GM19468 (cell line): ENCODE data around the gene MATN1.
"Not testable (repeated sequence)": the region's sequence is repeated elsewhere in the genome, so short reads cannot be mapped to it uniquely, and the experiment has no call there.

Source experiments
- ATAC-seq: cut with Tn5 transposase; IDR thresholded peaks from one replicate; pipeline ENCODE4 v1.9.1; 2021; ENCODE audit warnings: mild to moderate bottlenecking, moderate library complexity, moderate number of reproducible peaks; ENCODE audit not compliant: unreplicated experiment; ENCODE audit errors: extremely low read depth

Gene MATN1

DNA sequence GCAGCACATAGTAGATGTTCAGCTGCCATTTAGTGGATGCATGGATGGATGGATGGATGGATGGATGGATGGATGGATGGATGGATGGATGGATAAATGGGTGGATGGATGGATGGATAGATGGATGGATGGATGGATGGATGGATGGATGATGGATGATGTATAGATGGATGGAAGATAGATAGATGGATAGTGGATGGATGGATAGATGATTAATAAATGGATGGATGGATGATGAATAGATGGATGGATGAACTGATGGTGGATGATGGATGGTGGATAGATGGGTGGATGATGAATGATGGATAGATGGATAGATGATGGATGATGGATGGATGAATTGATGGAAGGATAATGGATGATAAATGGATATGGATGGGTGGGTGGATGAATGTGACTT lies 20.6 kb downstream of the MATN1 start:
- no peak for ATAC-seq

- ATAC-seq: no peak
Measured at GRCh38 chr1:30701258-30701633, 22.1 kb downstream of the MATN1 start.

DNA sequence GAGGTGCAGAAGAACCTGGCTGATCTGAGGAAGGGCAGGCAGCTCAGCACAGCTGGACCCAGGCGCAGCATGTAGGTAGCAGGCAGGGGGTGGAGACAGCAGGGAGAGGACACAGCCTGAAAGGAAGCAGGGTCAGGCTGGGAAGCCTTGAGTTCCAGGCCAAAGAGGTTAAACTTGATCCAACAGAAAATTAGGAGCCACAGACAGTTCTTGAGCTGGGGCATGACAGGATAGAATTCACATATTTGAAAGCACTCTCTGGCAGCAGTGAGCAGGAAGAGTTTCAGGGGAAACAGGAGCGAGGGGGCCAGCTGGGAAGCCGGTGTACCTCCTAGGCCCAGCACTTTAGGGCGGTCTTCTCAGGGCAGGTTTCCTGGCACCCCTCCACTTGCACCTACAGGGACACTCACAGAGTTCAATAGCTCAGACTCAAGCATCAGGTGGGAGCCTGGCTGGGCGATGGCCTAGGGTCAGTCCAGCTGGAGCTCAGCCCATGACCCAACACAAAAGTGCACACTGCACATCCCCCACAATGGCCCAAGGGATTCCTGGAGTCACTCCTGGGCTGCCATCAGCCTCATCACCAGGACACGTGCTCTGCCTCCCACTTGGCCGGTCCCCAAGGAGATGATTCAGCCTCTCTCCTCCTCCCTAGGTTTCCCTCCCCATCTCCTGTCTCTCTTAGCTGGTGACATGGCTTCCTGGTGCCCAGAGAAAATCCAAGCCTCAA lies 22.7 kb downstream of the MATN1 start:
- no peak for ATAC-seq

DNA sequence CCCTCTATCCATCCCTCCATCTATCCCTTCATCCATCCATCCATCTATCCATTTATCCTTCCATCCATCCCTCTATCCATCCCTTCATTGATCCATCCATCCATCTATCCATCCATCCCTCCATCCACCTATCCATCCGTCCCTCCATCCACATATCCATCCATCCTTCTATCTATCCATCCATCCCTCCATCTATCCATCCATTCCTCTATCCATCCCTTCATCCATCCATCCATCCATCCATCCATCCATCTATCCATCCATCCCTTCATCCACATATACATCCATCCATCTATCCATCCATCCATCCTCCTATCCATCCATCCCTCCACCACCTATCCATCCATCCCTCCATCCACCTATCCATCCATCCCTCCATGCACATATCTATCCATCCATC lies 23.6 kb downstream of the MATN1 start:
- no peak for ATAC-seq

GRCh38 chr1:30698401-30698981 lies 24.9 kb downstream of the MATN1 start:
- ATAC-seq: no peak

- no peak for ATAC-seq
Measured at GRCh38 chr1:30697571-30698376, 25.6 kb downstream of the MATN1 start.

- ATAC-seq: no peak
Measured at GRCh38 chr1:30696831-30697230, 26.6 kb downstream of the MATN1 start.

DNA sequence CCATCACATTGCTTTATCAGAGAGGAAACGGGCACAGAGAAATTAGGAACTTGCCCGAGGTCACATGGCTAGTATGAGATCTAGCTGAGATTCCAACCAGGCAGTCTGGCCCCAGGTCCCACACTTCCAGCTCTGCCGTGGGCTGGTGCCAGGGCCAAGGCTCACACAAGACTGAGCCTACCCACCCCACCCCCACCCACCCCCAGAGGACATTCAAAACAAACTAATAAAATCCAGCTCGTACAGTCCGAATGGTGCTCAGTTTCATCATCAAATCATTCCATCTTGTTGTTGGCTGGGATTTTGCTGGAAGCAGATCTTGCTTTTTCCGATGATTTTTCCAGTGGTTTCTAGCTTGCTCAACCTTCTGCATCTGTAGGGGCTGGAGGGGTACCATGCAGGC lies 27.9 kb downstream of the MATN1 start:
- ATAC-seq: no peak

DNA sequence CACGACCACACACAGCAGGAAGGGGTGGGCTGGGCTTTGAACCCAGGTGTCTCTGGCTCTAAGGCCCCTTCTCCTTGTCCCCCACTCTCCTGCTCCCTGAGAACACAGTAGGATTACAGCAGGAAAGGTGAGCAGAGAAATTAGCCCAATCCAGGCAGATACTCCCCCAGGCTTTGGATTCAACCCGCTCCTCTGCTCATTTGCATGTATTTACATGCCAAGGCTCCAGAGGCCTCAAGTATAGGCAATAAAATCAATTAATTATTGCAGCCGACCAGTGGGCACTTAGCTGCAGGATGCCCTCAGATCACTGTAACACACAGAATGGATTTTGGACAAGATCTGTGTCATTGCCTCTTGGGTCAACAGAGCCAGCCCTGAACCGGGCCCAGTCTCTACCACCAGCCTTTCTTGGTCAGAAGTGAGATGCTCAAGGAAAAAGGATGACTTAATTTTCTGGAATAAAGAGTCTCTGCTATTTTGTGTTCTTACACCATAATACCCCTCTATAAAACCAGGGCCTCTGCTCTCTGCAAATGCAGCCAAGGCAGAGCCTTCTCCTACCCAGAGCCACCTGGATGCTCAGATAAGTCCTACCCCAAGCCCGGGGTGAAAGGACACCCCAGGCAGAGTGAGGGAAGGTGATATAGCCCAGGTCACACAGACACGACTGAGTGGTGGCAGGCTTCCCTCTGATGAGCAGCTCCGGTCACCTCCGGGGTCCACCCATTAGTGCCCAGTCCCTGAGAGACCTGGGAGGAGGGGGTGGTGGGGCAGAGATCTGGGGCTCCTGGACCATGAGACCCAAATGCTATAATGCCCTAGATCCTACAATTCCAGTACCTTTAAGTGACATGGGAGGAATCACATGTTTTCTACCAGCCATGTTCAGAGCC lies 28.9 kb downstream of the MATN1 start:
- ATAC-seq: no peak

DNA sequence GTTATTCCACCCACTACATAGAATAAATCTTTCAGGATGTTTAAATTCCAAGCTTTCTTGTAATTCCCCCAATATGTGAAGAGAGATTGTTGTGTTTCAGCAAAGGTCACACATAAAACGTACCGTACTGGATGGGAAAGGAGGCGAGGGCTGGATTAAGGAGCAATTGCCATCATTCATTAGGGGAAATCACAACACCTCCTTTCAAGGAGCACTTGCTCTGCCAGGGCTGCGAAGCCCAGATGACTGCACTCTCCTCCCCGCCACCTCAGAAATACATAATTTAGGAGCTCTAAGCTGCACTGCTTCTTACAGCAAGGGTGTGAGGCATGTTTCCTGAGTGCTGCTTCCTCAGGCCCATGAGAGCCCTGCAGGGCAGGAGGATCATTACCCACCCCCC lies 29.6 kb downstream of the MATN1 start:
- ATAC-seq: no peak

DNA sequence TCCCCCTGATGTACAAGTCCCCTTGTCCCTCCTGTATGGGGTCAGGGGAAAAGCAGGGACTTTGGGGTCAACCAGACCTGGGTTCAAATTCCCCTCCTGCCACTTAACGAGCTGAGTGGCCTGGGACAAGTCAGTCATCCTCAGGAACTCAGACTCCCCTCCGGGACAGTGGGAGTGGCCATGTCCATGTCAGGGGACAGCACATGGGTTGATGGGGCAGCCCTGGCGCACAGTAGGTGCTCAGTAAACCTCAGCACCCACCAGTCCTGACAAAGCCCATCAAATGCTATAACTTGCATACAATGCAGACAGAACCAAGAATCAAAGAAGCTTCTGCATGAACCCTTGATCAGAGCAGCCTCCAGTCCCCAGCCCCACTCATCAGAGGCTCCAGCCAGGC lies 30.0 kb downstream of the MATN1 start:
- no peak for ATAC-seq

DNA sequence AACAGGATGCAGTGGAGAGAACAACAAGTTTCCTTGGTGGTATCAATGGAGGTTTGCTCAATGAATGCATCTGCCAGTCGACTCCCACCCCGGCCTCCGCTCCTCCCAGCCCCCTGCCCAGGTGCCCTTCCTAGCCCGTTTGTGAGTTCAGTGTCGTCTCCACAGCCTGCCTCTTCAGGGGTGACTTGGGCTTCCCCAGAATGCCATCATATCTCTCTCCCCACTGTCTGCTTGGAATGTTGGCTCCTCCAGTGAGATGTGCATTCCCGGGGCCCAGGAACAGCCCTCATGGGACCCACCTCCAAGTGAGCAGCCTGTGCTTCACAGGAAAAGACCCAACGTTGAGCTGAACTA lies 30.5 kb downstream of the MATN1 start:
- ATAC-seq: no peak

GRCh38 chr1:30692201-30692947 lies 31.0 kb downstream of the MATN1 start:
- ATAC-seq: no peak

DNA sequence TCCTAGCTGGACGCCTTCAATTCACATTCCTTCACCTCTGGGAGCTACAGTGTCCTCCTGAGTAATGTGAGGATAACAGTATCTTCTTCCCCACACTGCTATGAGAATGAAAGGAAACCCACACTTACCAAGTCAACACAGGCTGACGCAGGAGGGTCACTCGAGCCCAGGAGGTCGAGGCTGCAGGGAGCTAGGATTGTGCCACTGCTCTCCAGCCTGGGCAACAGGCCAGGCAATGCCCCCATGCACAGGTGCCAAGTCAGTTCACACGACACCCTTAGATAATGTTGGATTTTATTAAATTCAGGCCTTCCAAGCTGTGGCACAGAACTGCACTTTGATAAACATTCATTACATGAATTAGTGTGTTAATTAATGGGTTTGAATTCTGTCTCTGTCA lies 31.9 kb downstream of the MATN1 start:
- no peak for ATAC-seq

DNA sequence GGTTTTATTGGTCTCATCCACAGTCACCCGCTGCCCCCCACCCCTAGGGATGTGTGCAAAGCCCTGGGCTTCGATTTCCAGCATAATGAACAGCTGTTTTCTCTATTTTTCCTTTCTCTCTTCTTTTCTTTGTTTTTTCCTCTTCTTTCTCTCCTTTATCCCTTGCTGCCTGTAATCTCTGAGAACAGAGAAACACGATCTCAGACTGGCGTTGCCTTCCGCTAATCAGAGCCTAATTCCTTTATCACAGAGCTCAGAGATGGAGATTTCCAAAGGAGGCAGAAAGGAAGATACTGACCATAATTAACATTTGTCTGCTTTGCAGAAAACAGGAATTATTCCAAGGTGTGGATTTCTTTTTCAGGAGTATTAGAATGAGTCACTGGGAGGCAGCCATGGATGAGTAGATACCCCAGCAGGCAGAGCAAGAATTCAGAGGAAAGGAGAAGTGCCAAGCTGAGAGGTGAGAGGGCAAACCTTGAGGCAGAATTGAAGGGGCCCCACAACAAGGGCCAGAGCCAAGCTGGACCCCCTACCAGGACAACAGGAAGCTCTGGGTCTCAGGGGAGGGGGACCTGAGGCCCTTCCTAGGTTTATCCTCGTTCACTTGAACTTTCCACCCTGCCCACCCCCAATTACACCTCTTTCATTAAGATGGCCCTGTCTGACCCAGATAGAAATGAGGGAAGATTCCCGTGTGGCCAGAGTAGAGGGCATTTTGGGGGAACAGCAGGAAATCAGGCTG lies 33.3 kb downstream of the MATN1 start:
- ATAC-seq: no peak

- ATAC-seq: no peak
Measured at GRCh38 chr1:30688920-30689794, 34.2 kb downstream of the MATN1 start.

- ATAC-seq: not testable (repeated sequence)
Measured at GRCh38 chr1:30688516-30688915, 34.9 kb downstream of the MATN1 start.

GRCh38 chr1:30687886-30688285 lies 35.5 kb downstream of the MATN1 start:
- ATAC-seq: no peak
